ENCODE measurements around the gene ICA1.
A peak's percentile ranks its signal among the peaks of the same experiment; 100 is the strongest.
"Not testable (repeated sequence)": the region's sequence is repeated elsewhere in the genome, so short reads cannot be mapped to it uniquely, and the experiment has no call there.

The ICA1 gene

GRCh38 chr7:8261711-8262695, at the start of gene ICA1:
Gene ICA1, minus strand, starts transcription at chr7:8262167. Its CDS starts 26,241 bp downstream, at chr7:8235926.
- no peak for TF ChIP-seq CTCF (IDR thresholded peaks at IDR 0.05; ENCODE audit: borderline replicate concordance, insufficient read depth, low read depth, low read length)
- H3K4me3 ChIP-seq (ENCODE audit: low read depth, low read length): peak within 1 kb of the TSS; percentile 55

GRCh38 chr7:8310876-8311275, 48.9 kb upstream of the ICA1 start:
- H3K4me3 ChIP-seq (ENCODE audit: low read depth, low read length): no peak overlapping the region
- TF ChIP-seq CTCF (IDR thresholded peaks at IDR 0.05; ENCODE audit: borderline replicate concordance, insufficient read depth, low read depth, low read length): no peak

DNA sequence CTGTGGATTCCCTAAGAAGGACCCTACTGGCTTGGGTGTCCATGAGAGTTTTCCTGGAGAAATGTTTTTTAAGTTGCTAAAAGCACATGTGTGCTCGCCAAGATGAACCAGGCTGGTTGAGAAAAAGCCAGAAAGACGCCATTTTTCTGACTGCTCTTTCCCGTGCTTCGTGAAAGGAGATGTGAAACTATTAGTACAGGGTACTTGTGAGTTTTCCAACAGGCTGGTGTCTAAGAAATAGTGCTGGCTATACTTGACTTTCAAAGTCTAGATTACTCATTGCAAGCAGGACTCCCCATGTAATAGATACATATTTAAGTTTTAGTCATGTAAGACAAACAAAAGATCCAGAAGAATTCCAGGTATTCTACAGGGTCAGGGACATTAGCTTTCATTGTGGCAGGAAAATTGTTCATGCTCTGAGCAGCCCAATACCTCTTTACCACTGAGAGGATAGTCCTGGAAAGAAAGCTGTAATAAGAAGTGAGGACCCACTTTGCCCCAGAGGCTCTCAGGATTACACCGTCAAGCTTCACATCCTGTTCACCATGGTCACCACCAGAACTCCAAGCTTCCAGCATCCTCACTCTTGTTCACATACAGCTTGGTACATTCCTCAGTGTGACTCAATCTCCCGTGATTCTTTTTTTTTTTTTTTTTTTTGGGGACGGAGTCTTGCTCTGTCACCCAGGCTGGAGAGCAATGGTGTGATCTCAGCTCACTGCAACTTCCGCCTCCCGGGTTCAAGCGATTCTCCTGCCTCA, 43.8 kb upstream of the ICA1 start:
- H3K4me3 ChIP-seq (ENCODE audit: low read depth, low read length): no peak overlapping the region
- no peak for TF ChIP-seq CTCF (IDR thresholded peaks at IDR 0.05; ENCODE audit: borderline replicate concordance, insufficient read depth, low read depth, low read length)

GRCh38 chr7:8305104-8305503, 43.1 kb upstream of the ICA1 start:
- TF ChIP-seq CTCF (IDR thresholded peaks at IDR 0.05; ENCODE audit: borderline replicate concordance, insufficient read depth, low read depth, low read length): no peak
- no peak overlapping the region for H3K4me3 ChIP-seq (ENCODE audit: low read depth, low read length)

- no peak overlapping the region for H3K4me3 ChIP-seq (ENCODE audit: low read depth, low read length)
Measured at GRCh38 chr7:8303904-8304528, 42.0 kb upstream of the ICA1 start.

GRCh38 chr7:8297023-8297422, 35.1 kb upstream of the ICA1 start:
- not testable (repeated sequence) for H3K4me3 ChIP-seq (ENCODE audit: low read depth, low read length)

More at GRCh38 chr7:8303904-8304528, 42.0 kb upstream of the ICA1 start:
- no peak for TF ChIP-seq CTCF (IDR thresholded peaks at IDR 0.05; ENCODE audit: borderline replicate concordance, insufficient read depth, low read depth, low read length)

- no peak for TF ChIP-seq CTCF (IDR thresholded peaks at IDR 0.05; ENCODE audit: borderline replicate concordance, insufficient read depth, low read depth, low read length)
- no peak overlapping the region for H3K4me3 ChIP-seq (ENCODE audit: low read depth, low read length)
Measured at GRCh38 chr7:8296362-8296659, 34.3 kb upstream of the ICA1 start.

Data from GM12875 (cell line).